ENCODE measurements around the gene CSTF1. TPM values are rescaled to one million over a fixed set of nuclear protein-coding genes. Genes with fewer than 3 reads are reported as not detected.

Gene CSTF1
- total and polyA plus RNA-seq, 2 of the 8 experiments (the other 6 are each of a cell fraction or from before 2014, with no cell fraction given), result 59.4 to 83.5 TPM

GRCh38 chr20:56392881-56393482, 537 bp downstream of the CSTF1 start (continued):
- TF ChIP-seq SAP30 (IDR thresholded peaks at IDR 0.05; ENCODE audit: insufficient read depth, insufficient replicate concordance, low read length) (no peak), ZNF274 (IDR thresholded peaks at IDR 0.05; ENCODE audit: borderline replicate concordance, extremely low read depth, low read length) (no peak), SP2 (IDR thresholded peaks at IDR 0.05; ENCODE audit: low read length) (no peak), RFX5 (IDR thresholded peaks at IDR 0.05; ENCODE audit: borderline replicate concordance, low read depth, low read length) (no peak), RBBP5 (IDR thresholded peaks at IDR 0.05; ENCODE audit: borderline replicate concordance, low read depth, low read length) (no peak), MAFK (IDR thresholded peaks at IDR 0.05; ENCODE audit: low read depth, low read length) (no peak), SP1 (IDR thresholded peaks at IDR 0.05; ENCODE audit: low read depth, low read length) (no peak), EGR1 (IDR thresholded peaks at IDR 0.05; ENCODE audit: borderline replicate concordance, low read depth, low read length) (no peak)
